HG02840 (cell line): ENCODE data around the gene METTL9.

ENCODE experiments used
- ATAC-seq: cut with Tn5 transposase; IDR thresholded peaks from one replicate; pipeline ENCODE4 v1.9.1; 2021; ENCODE audit warnings: mild to moderate bottlenecking, moderate library complexity, moderate number of reproducible peaks; ENCODE audit not compliant: unreplicated experiment, low FRiP score

Gene METTL9

GRCh38 chr16:21702276-21702675, 102.9 kb downstream of the METTL9 start:
- no peak for ATAC-seq

- ATAC-seq = no peak
Measured at GRCh38 chr16:21703156-21703555, 103.8 kb downstream of the METTL9 start.

- no peak for ATAC-seq
Measured at GRCh38 chr16:21703589-21704174, 104.3 kb downstream of the METTL9 start.

GRCh38 chr16:21704266-21704665, 104.9 kb downstream of the METTL9 start:
- ATAC-seq = no peak

- ATAC-seq = no peak
Measured at GRCh38 chr16:21704733-21705132, 105.4 kb downstream of the METTL9 start.
